Fibroblast of villous mesenchyme (primary cell): Measurements from ENCODE around the gene ADGB. TPM values are rescaled to one million over a fixed set of nuclear protein-coding genes. Genes with fewer than 3 reads are reported as not detected.

ENCODE experiments used
- DNase-seq: peaks from one replicate; pipeline ENCODE4 v3.0.0-alpha.2; 2010; ENCODE audit warnings: low read depth
- H3K4me3 ChIP-seq: 2 replicates; pipeline ENCODE4 v1.5.1; 2011; ENCODE audit warnings: low read depth, mild to moderate bottlenecking, low read length
- CTCF ChIP-seq: IDR thresholded peaks from 2 replicates; pipeline ENCODE4 v1.5.1; 2012; ENCODE audit warnings: low read depth, mild to moderate bottlenecking, low read length; ENCODE audit not compliant: insufficient read depth
- total RNA-seq: library from RNA; depleted of rRNA; stranded (reverse); fragments of >200 nt; gene quantifications from 2 replicates; pipeline ENCODE4 v1.2.3, GENCODE V29; 2012

The ADGB gene
- total RNA-seq, 1 donor, result not detected

GRCh38 chr6:146574211-146574610 is 24.6 kb upstream of the ADGB start:
- DNase-seq, result no peak
- no peak for TF ChIP-seq CTCF
- H3K4me3 ChIP-seq, result no peak overlapping the region

GRCh38 chr6:146578054-146578453 is 20.7 kb upstream of the ADGB start:
- TF ChIP-seq CTCF, result no peak
- DNase-seq, result no peak
- no peak overlapping the region for H3K4me3 ChIP-seq

GRCh38 chr6:146581968-146582367 is 16.8 kb upstream of the ADGB start:
- H3K4me3 ChIP-seq, result no peak overlapping the region
- TF ChIP-seq CTCF, result no peak
- no peak for DNase-seq

GRCh38 chr6:146582857-146583256 is 15.9 kb upstream of the ADGB start:
- DNase-seq, result peak; percentile 51
- no peak for TF ChIP-seq CTCF
- H3K4me3 ChIP-seq, result no peak overlapping the region

GRCh38 chr6:146583966-146584365 is 14.8 kb upstream of the ADGB start:
- no peak overlapping the region for H3K4me3 ChIP-seq
- no peak for TF ChIP-seq CTCF
- peak; percentile 8 for DNase-seq

- H3K4me3 ChIP-seq, result no peak overlapping the region
- no peak for TF ChIP-seq CTCF
- DNase-seq, result no peak
Observed at GRCh38 chr6:146587459-146587858, 11.3 kb upstream of the ADGB start.

- H3K4me3 ChIP-seq, result no peak overlapping the region
- no peak for TF ChIP-seq CTCF
- no peak for DNase-seq
Observed at GRCh38 chr6:146590492-146590891, 8.3 kb upstream of the ADGB start.
